GM12878 (cell line): ENCODE data around the gene PLD4. TPM values are rescaled to one million over a fixed set of nuclear protein-coding genes. Genes with fewer than 3 reads are reported as not detected.

Experiments
- CREM ChIP-seq: IDR thresholded peaks from 2 replicates; pipeline ENCODE4 v1.6.1; 2014; ENCODE audit warnings: antibody characterized with exemption, low read depth
- CUX1 ChIP-seq: IDR thresholded peaks from 2 replicates; pipeline ENCODE4 v1.6.1; 2012; ENCODE audit warnings: improper control_type of control experiment, low read depth, low read length; ENCODE audit not compliant: insufficient replicate concordance
- KLF5 ChIP-seq: fragments of 450-650 bp; IDR thresholded peaks from 2 replicates; pipeline ENCODE4 v1.6.1; 2014; ENCODE audit warnings: mild to moderate bottlenecking; ENCODE audit not compliant: partially characterized antibody
- LARP7 ChIP-seq: fragments of 450-650 bp; IDR thresholded peaks from 2 replicates; pipeline ENCODE4 v1.6.1; 2017; ENCODE audit warnings: mild to moderate bottlenecking
- MAX ChIP-seq: IDR thresholded peaks from 2 replicates; pipeline ENCODE4 v1.6.1; 2012; ENCODE audit warnings: low read depth, low read length, improper control_type of control experiment
- NR2F1 ChIP-seq: fragments of 450-650 bp; conservative IDR thresholded peaks from 2 replicates; pipeline ENCODE4 v1.6.1; 2017; ENCODE audit warnings: mild to moderate bottlenecking
- NRF1 ChIP-seq: conservative IDR thresholded peaks from 2 replicates; pipeline ENCODE4 v1.6.1; 2011; ENCODE audit warnings: mild to moderate bottlenecking, low read depth, low read length, improper control_type of control experiment
- POLR2A ChIP-seq: IDR thresholded peaks from 2 replicates; pipeline ENCODE4 v1.6.1; 2011; ENCODE audit warnings: low read depth, mild to moderate bottlenecking, low read length
- RELB ChIP-seq: fragments of 450-650 bp; IDR thresholded peaks from 2 replicates; pipeline ENCODE4 v1.6.1; 2017; ENCODE audit warnings: low read depth, mild to moderate bottlenecking, moderate library complexity
- SIX5 ChIP-seq: IDR thresholded peaks from 2 replicates; pipeline ENCODE4 v1.6.1; 2011; ENCODE audit warnings: mild to moderate bottlenecking, low read depth, low read length, moderate library complexity; ENCODE audit not compliant: severe bottlenecking
- ZBTB40 ChIP-seq: fragments of 450-650 bp; IDR thresholded peaks from 2 replicates; pipeline ENCODE4 v1.6.1; 2016; ENCODE audit warnings: mild to moderate bottlenecking, moderate library complexity, borderline replicate concordance
- ZNF217 ChIP-seq: fragments of 450-650 bp; IDR thresholded peaks from 2 replicates; pipeline ENCODE4 v1.6.1; 2017; ENCODE audit warnings: antibody characterized with exemption, mild to moderate bottlenecking
- ZNF687 ChIP-seq: fragments of 450-650 bp; IDR thresholded peaks from 2 replicates; pipeline ENCODE4 v1.6.1; 2017; ENCODE audit warnings: mild to moderate bottlenecking, moderate library complexity
- polyA plus RNA-seq, 11 experiments: library from polyadenylated mRNA; depleted of rRNA in 4 of 11; unstranded in 6 of 11; stranded (reverse) in 5 of 11; fragments of >200 nt; fragmentation: Nextera tagmentation in 4 of 11; fragmentation: Illumina TruSeq in 1 of 11; extraction: Ambion mirVana in 4 of 11; extraction: Trizol in 1 of 11; gene quantifications; 1 replicate in 1 of 11; 2 replicates in 10 of 11; pipeline versions ENCODE4 v1.2.1 to v1.2.3, GENCODE V29; 2011 to 2016; ENCODE audit warnings: inconsistent platforms in 2 of 11, missing spikeins in 2 of 11, low read depth in 1 of 11
- total RNA-seq, 4 experiments: library from RNA; depleted of rRNA in 3 of 4; stranded (reverse); fragments of >200 nt in 3 of 4; fragmentation: Illumina TruSeq in 1 of 4; extraction: Trizol in 1 of 4; gene quantifications; 2 replicates each; pipeline versions ENCODE4 v1.2.1 to v1.2.3, GENCODE V29; 2013 to 2021

PLD4 gene
- total and polyA plus RNA-seq, 10 of the 15 experiments (the other 5 are each of a cell fraction or from before 2014, with no cell fraction given) = 0.20 to 57.7 (median 9.9) TPM

- TF ChIP-seq NRF1 (no peak), CREM (peak; percentile 84), ZBTB40 (no peak; the same call in 1 of the 2 replicates), SIX5 (no peak), ZNF217 (peak; percentile 45; the same call in 1 of the 2 replicates), KLF5 (no peak), CUX1 (no peak), POLR2A (no peak; the same call in 1 of the 2 replicates), LARP7 (no peak; the same call in 1 of the 2 replicates), MAX (peak; percentile 24; the same call in 1 of the 2 replicates), ZNF687 (peak; percentile 34; the same call in 1 of the 2 replicates), NR2F1 (peak; percentile 74; the same call in 1 of the 2 replicates), RELB (peak; percentile 66; the same call in 1 of the 2 replicates)
Observed at GRCh38 chr14:104926619-104927431, 2.1 kb downstream of the PLD4 start (continued).
